Measurements from ENCODE around the gene CFAP210. TPM values are rescaled to one million over a fixed set of nuclear protein-coding genes. Genes with fewer than 3 reads are reported as not detected.

CFAP210 gene
- total and polyA plus RNA-seq, 9 of the 15 experiments (the other 6 are each of a cell fraction or from before 2014, with no cell fraction given) = 0.75 to 3.6 (median 1.3) TPM

GRCh38 chr2:169664978-169665930 is 29.0 kb downstream of the CFAP210 start (continued):
- no peak for TF ChIP-seq ZBTB34 (CRISPR knock-in tag; IDR thresholded peaks at IDR 0.05)
- TF ChIP-seq BRCA1 (IDR thresholded peaks at IDR 0.05) = no peak
- TF ChIP-seq BRCA1 (CRISPR knock-in tag; IDR thresholded peaks at IDR 0.05) = no peak
- TF ChIP-seq CLOCK (CRISPR knock-in tag; IDR thresholded peaks at IDR 0.05; ENCODE audit: borderline replicate concordance) = no peak
- no peak for TF ChIP-seq TAF9B (IDR thresholded peaks at IDR 0.05; ENCODE audit: partially characterized antibody)
- TF ChIP-seq KLF16 (IDR thresholded peaks at IDR 0.05) = peak; percentile 81
- TF ChIP-seq NFE2 (IDR thresholded peaks at IDR 0.05; ENCODE audit: low read depth) = peak; percentile 33
- 0 out of 2 replicates have a peak, but pooled peaks have one; percentile 9 for TF ChIP-seq GATAD2B (IDR thresholded peaks at IDR 0.05; ENCODE audit: borderline replicate concordance)
- no peak for TF ChIP-seq ZNF277 (CRISPR knock-in tag; IDR thresholded peaks at IDR 0.05; ENCODE audit: borderline replicate concordance)
- no peak for TF ChIP-seq HLTF (IDR thresholded peaks at IDR 0.05)
- TF ChIP-seq NR0B1 (IDR thresholded peaks at IDR 0.05; ENCODE audit: partially characterized antibody) = no peak
- peak; percentile 67; the same call in 1 of the 2 replicates for TF ChIP-seq PHB2 (IDR thresholded peaks at IDR 0.05; ENCODE audit: low read depth)
- no peak for TF ChIP-seq CREBBP (IDR thresholded peaks at IDR 0.05; ENCODE audit: low read depth, low read length)
- no peak for TF ChIP-seq TSC22D4 (tag; IDR thresholded peaks at IDR 0.05)
- TF ChIP-seq POLR2G (IDR thresholded peaks at IDR 0.05; ENCODE audit: low read depth, low read length) = no peak
- no peak for TF ChIP-seq RBM14 (IDR thresholded peaks at IDR 0.05; ENCODE audit: borderline replicate concordance, insufficient read depth, low read depth, low read length)
- TF ChIP-seq RBBP5 (IDR thresholded peaks at IDR 0.05; ENCODE audit: borderline replicate concordance, insufficient read depth, low read length, poor library complexity, severe bottlenecking) = peak; percentile 82
- peak; percentile 99 for TF ChIP-seq SPI1 (IDR thresholded peaks at IDR 0.05; ENCODE audit: borderline replicate concordance, low read depth, low read length)
- TF ChIP-seq DLX4 (CRISPR knock-in tag; IDR thresholded peaks at IDR 0.05) = no peak
